ENCODE measurements around the gene FBXO8.

FBXO8 gene

GRCh38 chr4:174318829-174319764 is 35.6 kb upstream of the FBXO8 start:
- DNase-seq (ENCODE audit: low read depth): no peak
- no peak overlapping the region for H3K4me3 ChIP-seq (ENCODE audit: control insufficient read depth, low read depth, low read length)
- TF ChIP-seq, protein P1, sequence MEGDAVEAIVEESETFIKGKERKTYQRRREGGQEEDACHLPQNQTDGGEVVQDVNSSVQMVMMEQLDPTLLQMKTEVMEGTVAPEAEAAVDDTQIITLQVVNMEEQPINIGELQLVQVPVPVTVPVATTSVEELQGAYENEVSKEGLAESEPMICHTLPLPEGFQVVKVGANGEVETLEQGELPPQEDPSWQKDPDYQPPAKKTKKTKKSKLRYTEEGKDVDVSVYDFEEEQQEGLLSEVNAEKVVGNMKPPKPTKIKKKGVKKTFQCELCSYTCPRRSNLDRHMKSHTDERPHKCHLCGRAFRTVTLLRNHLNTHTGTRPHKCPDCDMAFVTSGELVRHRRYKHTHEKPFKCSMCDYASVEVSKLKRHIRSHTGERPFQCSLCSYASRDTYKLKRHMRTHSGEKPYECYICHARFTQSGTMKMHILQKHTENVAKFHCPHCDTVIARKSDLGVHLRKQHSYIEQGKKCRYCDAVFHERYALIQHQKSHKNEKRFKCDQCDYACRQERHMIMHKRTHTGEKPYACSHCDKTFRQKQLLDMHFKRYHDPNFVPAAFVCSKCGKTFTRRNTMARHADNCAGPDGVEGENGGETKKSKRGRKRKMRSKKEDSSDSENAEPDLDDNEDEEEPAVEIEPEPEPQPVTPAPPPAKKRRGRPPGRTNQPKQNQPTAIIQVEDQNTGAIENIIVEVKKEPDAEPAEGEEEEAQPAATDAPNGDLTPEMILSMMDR (IDR thresholded peaks at IDR 0.05; ENCODE audit: control insufficient read depth, insufficient read depth, low read depth, low read length, missing control alignments): peak; percentile 54

- no peak for DNase-seq (ENCODE audit: low read depth)
- H3K4me3 ChIP-seq (ENCODE audit: control insufficient read depth, low read depth, low read length): no peak overlapping the region
- TF ChIP-seq, protein P1 (IDR thresholded peaks at IDR 0.05; ENCODE audit: control insufficient read depth, insufficient read depth, low read depth, low read length, missing control alignments): no peak
Measured at GRCh38 chr4:174317531-174317930, 34.1 kb upstream of the FBXO8 start.

DNA sequence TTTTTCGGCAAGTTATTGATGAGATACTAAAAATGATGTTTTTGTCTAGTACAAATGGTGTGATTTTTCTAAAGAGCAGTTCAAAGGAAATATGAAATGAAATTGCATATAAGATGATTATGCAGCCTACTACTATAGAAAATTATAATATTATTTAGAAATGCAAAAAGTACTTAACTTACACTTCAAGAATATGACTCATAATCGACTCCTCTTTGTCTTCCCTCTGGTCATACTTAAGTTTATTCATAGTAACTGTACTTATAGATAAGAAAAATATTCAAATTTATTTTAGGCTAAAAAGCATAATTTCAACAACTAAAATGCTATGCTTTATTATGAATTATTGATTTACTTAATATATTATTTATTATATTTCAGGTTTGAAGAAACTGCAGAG is 33.5 kb upstream of the FBXO8 start:
- TF ChIP-seq, protein P1 (IDR thresholded peaks at IDR 0.05; ENCODE audit: control insufficient read depth, insufficient read depth, low read depth, low read length, missing control alignments): no peak
- no peak overlapping the region for H3K4me3 ChIP-seq (ENCODE audit: control insufficient read depth, low read depth, low read length)
- no peak for DNase-seq (ENCODE audit: low read depth)

DNA sequence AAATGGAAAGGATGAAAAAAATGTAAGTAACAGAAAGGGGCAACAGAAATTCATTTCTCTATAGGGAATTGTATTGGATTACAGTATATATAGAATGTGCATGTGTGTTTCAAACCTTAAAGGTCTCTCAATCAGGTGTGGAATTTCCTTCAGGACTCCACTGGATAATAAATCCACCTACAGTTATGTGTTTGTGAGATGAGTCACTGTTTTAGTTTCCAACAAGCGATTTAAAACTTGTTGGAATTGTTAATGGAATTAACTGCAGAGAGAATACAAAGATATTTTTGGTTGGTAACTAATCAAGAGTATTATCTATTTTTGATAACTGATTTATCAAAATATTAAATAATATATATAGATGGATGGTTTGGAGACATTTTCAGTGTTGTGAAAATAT is 33.1 kb upstream of the FBXO8 start:
- no peak for DNase-seq (ENCODE audit: low read depth)
- no peak overlapping the region for H3K4me3 ChIP-seq (ENCODE audit: control insufficient read depth, low read depth, low read length)
- TF ChIP-seq, protein P1 (IDR thresholded peaks at IDR 0.05; ENCODE audit: control insufficient read depth, insufficient read depth, low read depth, low read length, missing control alignments): no peak

DNA sequence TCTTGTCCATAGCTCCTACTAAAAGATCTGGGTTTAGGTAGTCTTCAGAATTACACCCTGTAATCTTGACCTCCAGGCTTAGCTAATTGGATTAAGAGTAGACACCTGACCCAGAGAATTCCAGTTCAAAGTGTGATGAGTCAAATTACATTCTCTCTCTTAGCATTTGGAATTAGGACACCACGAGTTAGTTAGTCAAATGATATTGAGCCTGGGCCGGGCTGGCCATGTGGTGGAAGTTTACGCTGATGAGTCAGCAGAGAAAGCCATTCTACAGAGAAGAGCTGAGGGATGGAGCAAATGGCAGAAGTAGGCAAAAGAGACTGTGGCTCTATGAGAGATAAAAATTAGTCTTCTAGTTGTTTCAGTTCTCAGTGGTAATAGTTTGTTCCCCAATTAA is 31.3 kb upstream of the FBXO8 start:
- peak; percentile 14 for DNase-seq (ENCODE audit: low read depth)
- no peak overlapping the region for H3K4me3 ChIP-seq (ENCODE audit: control insufficient read depth, low read depth, low read length)
- TF ChIP-seq, protein P1 (IDR thresholded peaks at IDR 0.05; ENCODE audit: control insufficient read depth, insufficient read depth, low read depth, low read length, missing control alignments): no peak

- TF ChIP-seq, protein P1 (IDR thresholded peaks at IDR 0.05; ENCODE audit: control insufficient read depth, insufficient read depth, low read depth, low read length, missing control alignments): no peak
- DNase-seq (ENCODE audit: low read depth): no peak
- no peak overlapping the region for H3K4me3 ChIP-seq (ENCODE audit: control insufficient read depth, low read depth, low read length)
Measured at GRCh38 chr4:174314274-174314673, 30.8 kb upstream of the FBXO8 start.
